Measurements from ENCODE around the gene PLA2G4C. TPM values are rescaled to one million over a fixed set of nuclear protein-coding genes. Genes with fewer than 3 reads are reported as not detected.

PLA2G4C gene, protein sequence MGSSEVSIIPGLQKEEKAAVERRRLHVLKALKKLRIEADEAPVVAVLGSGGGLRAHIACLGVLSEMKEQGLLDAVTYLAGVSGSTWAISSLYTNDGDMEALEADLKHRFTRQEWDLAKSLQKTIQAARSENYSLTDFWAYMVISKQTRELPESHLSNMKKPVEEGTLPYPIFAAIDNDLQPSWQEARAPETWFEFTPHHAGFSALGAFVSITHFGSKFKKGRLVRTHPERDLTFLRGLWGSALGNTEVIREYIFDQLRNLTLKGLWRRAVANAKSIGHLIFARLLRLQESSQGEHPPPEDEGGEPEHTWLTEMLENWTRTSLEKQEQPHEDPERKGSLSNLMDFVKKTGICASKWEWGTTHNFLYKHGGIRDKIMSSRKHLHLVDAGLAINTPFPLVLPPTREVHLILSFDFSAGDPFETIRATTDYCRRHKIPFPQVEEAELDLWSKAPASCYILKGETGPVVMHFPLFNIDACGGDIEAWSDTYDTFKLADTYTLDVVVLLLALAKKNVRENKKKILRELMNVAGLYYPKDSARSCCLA
- total RNA-seq, result 28.4 and 104 TPM in 2 replicates

GRCh38 chr19:48110350-48110966 lies at the start of gene PLA2G4C:
Gene PLA2G4C, minus strand, starts transcription at chr19:48110817. Its CDS starts 4,288 bp downstream, at chr19:48106529.
- peak; percentile 96 for DNase-seq

- no peak for DNase-seq
Observed at GRCh38 chr19:48158210-48158790, 47.7 kb upstream of the PLA2G4C start.

DNA sequence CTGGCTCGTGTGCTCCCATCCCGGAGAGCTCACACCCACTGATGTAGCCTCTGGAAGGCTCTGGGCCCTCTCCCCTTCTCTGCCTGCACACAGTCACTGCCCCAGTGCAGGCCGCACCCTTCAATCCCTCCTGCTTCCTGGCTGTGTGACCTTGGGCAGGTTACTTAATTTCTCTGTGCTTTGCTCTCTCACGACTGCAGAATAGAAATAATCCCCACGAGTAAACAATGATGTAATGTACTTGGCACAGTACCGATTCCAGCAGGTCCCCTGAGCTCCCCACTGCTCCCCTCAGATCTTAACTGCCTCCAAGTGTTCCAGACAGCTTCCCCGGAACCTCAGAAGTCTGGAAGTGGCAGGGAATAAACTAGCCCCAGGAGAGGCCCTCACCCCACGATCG lies 43.4 kb upstream of the PLA2G4C start:
- DNase-seq, result peak; percentile 60

DNA sequence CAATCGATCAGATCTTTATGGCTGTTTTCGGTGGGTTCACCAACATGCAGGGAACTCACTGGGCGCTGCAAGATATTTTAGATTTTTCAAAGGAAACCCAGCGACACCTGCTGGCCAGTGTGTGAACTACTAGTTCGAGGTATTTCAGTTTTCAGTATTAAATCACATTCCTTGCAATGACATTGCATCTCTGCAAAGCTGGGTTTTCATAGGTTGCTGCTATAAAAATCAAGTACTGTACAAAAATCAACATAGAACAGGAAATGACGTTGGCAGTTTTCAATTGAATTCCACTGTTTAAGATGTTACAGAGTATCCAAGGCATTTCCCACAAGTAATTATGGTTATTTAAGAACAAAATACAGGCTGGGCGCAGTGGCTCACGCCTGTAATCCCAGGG lies 41.9 kb upstream of the PLA2G4C start:
- DNase-seq, result peak; percentile 99

DNA sequence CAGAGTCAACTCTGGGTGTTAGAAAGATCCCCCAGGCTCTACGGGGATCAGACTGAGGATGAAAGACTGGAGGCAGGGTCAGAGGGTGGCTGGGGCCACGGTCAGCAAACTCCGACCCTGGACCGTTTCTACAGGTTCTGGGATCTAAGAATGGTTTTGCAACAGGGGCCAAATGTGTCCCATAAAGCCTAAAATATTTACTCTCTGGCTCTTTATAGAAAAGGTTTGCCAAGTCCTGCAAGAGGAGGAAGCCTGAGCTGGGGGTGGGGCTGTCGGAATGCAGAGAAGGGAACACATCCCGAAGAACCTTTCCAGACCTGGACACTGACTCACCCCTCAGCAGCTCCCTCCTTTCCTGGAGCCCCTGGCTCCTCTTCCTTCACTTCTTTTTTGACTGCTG lies 38.8 kb upstream of the PLA2G4C start:
- peak; percentile 30 for DNase-seq

DNA sequence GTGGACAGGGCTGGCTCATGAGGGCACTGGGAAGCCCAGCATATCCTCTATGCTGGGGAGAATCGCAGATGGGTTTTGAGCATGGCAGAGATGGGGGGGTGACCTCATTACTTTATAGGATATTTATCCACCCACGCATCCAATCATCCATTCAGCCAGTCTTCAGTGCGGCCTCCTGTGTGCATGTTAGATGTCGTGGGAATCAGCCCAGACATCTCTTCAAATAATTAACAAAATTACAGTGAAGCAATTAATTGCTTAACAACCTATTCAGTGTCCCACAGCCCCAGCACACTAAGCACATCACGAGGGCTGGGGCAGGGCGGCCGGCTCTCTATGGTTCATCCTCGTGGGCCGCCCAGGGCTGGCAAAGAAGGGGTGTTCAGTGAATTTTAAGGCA lies 38.0 kb upstream of the PLA2G4C start:
- no peak for DNase-seq

- DNase-seq, result no peak
Observed at GRCh38 chr19:48147597-48148175, 37.1 kb upstream of the PLA2G4C start.

DNA sequence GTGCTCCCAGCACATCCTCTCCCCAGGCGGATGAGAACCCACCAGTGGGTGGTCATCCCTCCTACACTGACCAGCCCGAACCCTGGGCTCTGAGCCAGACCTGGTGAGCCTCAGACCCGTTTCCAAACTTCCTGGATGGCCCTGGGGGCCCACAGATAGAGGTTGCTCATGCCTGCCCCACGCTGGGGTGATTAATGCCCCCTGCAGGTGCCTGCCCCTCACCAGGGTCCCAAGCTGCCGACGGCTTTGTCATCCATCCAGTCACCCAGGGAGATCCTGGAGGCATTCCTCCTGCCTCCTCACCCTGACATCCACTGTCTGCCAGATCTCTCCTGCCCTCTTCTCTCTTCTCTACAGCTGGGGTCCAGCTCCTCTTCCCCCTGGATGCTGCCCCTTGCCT lies 28.4 kb upstream of the PLA2G4C start:
- no peak for DNase-seq

GRCh38 chr19:48137411-48137810 lies 26.8 kb upstream of the PLA2G4C start:
- no peak for DNase-seq

DNA sequence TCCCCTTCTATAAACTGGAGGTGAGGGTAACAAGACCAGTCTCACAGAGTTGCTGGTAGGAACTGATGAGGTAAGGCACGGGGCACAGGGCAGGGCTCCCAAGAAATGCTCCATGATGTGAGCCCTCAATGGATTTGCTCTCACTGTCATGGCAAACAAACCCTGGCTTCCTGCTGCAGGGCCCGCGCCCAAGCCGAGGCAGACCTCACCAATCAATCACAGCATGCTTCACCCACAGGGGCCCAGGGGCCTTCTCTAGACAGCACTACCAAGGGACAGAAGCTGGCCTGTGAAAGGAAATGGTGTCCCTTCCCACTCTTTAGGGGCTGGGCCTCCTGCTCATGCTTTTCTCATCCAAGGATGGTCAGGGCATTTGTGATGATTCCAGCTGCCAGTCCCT lies 25.9 kb upstream of the PLA2G4C start:
- DNase-seq, result no peak

DNA sequence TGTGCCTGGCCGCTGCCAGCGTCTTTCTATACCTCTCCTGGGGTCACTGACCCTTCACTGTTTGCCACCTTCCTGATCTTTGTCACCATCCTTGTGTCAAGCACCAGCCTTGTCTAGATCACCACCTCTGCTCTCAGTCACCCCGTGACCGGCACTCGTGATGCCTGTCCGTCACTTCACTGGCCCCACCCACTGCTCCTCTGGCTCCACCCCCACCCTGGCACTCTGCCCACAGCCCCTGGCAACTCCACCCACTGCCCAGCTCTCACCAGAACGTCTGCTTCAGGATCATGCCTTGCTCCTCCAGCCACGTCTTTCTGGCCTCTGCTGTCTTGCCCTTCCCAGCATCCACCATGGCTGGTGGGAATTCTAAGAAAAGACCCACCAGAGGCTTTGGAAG lies 24.8 kb upstream of the PLA2G4C start:
- DNase-seq, result peak; percentile 52

DNA sequence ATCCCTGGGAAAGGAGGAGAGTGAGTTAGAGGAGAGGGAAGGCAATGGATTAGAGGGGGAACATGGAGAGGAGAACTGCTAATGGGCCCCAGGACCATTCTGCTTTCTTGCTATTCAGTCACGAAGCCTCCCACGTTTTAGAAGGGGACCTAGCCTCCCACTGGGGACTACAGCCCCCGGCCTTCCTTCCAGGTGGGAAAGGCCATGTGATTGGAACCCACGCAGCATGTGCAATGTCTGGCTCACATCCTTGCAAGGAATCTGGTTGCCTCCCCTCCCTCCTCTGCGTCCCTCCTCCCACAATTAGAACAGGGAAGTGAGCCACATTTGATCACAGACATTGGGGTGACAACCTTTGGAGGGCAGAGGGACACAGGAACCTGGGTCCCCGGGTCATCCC lies 22.5 kb upstream of the PLA2G4C start:
- DNase-seq, result no peak

GRCh38 chr19:48127561-48127960 lies 16.9 kb upstream of the PLA2G4C start:
- no peak for DNase-seq

- peak; percentile 98 for DNase-seq
Observed at GRCh38 chr19:48123907-48124651, 13.5 kb upstream of the PLA2G4C start.

- peak; percentile 48 for DNase-seq
Observed at GRCh38 chr19:48122421-48122820, 11.8 kb upstream of the PLA2G4C start.

DNA sequence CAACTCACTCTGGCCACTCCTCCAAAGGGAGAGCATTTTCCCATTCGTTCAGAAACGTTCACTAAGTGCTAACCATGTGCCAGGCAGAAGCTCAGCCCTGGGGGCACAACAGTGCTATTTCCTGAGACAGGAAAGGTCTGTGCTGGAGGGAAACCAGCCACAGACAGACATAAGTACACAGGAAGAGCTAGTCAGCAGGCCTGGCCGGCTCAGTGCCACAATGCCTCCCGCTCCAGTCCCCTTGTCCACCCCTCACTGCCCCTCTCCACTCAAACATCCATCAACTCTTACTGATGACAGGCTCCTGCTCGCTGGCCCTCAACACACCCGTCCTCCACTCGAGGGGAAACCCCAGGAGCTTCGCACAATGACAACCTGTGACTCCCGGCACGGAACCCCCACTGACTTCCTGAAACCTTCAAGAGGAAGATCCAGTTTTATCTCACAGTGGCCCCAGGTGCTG lies 11.3 kb upstream of the PLA2G4C start:
- DNase-seq, result peak; percentile 99

DNA sequence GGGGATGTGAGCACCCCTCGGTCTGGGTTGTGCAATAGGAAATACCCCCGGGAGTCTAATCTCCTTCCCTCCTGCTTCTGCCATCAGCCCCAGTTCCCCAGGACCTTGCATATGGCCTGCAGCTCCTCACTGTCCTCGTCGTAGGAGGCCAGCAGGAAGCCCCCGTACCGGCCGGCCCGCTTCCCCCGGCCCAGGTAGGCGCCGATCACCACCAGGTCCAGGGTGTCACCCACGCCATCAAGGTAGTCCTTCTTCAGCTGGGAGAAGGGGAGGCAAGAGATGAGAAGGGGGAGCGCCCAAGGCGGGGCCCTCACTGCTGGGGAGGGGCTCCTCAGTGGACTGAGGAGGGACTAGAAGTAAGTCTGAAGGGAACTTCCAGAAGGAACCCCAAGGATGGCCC lies 10.4 kb upstream of the PLA2G4C start:
- DNase-seq, result no peak

DNA sequence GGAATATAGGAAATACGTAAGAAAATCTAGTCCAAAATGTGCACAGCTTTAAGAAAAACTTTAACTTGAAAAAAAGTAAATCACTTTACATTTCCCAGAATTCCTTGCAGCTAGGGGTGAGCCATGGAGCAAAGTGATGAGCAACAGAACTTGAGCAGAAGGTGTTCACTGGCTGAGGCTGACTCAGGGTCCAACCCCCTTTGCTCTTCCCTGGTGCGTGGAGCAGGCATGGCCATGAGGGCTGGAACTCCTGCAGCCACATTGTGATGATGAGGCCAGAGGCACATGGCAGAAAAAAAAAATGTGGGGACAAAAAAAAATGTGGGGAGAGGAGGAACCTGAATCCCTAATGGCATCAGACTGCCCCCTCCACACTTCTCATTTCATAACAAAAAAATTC lies 9.9 kb upstream of the PLA2G4C start:
- no peak for DNase-seq

- DNase-seq, result no peak
Observed at GRCh38 chr19:48118131-48118517, 7.5 kb upstream of the PLA2G4C start.

DNA sequence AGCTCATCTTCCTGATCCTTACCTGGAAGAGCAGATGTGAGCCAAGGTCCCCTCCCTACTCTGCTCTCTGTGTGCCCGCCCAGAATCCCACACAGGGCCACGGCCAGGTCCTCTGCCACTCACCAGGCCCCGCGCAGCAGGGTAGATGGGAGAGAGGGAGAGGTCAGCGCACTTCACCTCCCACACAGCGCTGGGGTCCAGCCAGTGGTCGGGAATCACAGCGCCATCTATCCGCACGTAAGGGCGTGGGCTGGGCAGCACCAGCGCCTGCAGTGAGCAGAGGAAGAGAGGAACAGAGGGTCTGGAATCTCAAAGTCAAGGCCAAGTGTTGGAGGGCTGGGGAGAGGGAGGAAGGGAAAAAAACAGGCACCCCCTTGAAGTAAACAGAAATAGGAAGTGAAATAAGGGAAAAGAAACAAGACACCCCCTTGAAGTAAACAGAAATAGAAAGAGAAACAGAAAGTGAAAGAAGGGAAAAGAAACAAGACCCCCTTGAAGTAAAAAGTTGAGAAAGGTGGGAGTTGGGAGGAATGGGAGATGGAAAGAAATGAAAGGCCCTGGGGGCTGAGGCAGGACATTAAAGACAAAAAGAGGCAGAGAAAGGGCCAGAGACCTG lies 7.0 kb upstream of the PLA2G4C start:
- no peak for DNase-seq

DNA sequence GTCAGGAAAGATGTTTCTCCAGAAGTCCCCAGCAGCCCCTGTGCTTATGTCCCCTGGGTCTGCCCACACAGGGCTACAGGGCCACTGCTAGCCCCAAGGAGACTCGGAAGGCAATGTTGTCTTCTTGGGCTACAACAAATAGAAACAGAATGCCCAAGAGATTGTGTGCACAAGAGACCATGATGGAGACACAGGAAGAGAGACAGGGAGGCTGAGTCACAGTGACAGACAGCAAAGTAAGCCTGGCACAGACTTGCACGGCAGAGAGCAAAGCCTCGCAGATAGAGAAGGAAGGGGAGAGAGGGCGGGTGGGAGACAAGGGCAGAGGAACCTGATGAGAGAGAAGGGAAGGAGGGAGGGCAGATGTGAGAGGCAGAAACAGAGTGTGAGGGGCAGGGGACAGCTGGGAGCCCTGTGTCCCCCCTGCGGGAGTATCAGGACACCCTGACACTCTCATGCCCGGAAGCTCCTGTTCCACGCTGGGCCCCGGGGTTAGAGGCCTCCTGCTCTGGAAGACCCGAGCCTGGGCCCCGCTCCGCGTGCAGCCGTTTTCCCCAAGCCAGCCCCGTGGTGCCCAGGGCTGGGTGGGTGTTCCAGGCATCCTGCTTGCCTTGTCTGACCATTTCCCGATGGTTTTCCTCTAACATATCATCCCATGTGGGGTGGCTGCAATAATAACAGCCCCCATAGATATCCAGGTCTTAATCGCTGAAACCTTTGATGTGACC lies 2.7 kb upstream of the PLA2G4C start:
- DNase-seq, result peak; percentile 35
